ENCODE measurements around the gene PJA2. TPM values are rescaled to one million over a fixed set of nuclear protein-coding genes. Genes with fewer than 3 reads are reported as not detected.

PJA2 gene
- total and polyA plus RNA-seq, 2 of the 8 experiments (the other 6 are each of a cell fraction or from before 2014, with no cell fraction given): 15.3 to 47.7 TPM

DNA sequence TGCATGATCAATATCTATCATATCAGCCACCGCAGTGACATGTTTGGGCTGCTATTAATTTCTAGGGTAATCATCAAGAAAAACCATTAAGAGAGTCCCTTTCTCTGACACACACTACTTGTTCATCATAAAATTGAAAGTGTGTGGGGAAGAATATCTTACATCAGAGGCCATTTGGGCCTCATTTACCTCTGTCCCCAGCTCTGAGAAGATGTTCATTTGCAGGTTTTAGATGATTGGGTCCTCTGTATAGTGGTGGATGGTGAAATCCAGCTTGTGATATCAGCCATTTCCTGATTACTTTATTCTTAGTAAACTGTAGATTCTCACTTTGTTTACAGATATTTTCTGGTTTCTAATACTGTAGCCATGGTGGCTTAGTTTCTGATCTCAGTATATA lies 29.8 kb upstream of the PJA2 start:
- Histone ChIP-seq H3K27me3 (replicated peaks in 1 of 4; ENCODE audit: control insufficient read depth in 3 of 4, extremely low read depth in 1 of 4, insufficient read depth in 3 of 4, low read length in 3 of 4) (no peaks in the 10 kb centered on the region), H3K4me3 (ENCODE audit: extremely low read depth in 1 of 4, insufficient read depth in 2 of 4, low read depth in 3 of 4, low read length in 4 of 4) (no peak overlapping the region), H4K5ac (ENCODE audit: insufficient read length, low read depth, low read length) (no peak overlapping the region), H4K8ac (ENCODE audit: extremely low read depth, insufficient read depth, low read length) (no peak overlapping the region), H3K4me2 (ENCODE audit: insufficient read depth in 1 of 2, low read depth in 2 of 2, low read length in 2 of 2) (no peak overlapping the region), H2BK5ac (ENCODE audit: low read depth, low read length) (no peak overlapping the region), H3K23ac (ENCODE audit: insufficient read length) (no peak overlapping the region), H3K27ac (ENCODE audit: low read depth, low read length) (no peak overlapping the region), H3K9ac (replicated peaks in 1 of 4; ENCODE audit: extremely low read depth in 1 of 4, low read depth in 3 of 4, low read length in 3 of 4) (no peak overlapping the region), H3K18ac (ENCODE audit: extremely low read depth, low read length) (no peak overlapping the region), H2BK15ac (ENCODE audit: low read length) (no peak overlapping the region), H3K4me1 (replicated peaks in 1 of 4; ENCODE audit: control insufficient read depth in 3 of 4, insufficient read depth in 4 of 4, low read length in 3 of 4) (no peaks in the 10 kb centered on the region), H3K4ac (replicated peaks; ENCODE audit: insufficient read length, low read depth, low read length) (no peak overlapping the region), H3K14ac (ENCODE audit: insufficient read length) (no peak overlapping the region), H2AK5ac (ENCODE audit: low read depth, low read length) (no peak overlapping the region), H2AFZ (ENCODE audit: low read length) (no peak overlapping the region), H2BK20ac (ENCODE audit: low read length) (no peak overlapping the region), H4K20me1 (replicated peaks in 1 of 2; ENCODE audit: control insufficient read depth in 1 of 2, insufficient read depth in 2 of 2, low read length in 2 of 2) (no peaks in the 10 kb centered on the region), H3K9me3 (ENCODE audit: insufficient read depth in 2 of 2, low read depth in 1 of 2, low read length in 1 of 2) (no peaks in the 10 kb centered on the region), H4K91ac (replicated peaks; ENCODE audit: insufficient read length, low read length) (no peak overlapping the region), H2BK120ac (replicated peaks; ENCODE audit: low read depth, low read length) (no peak overlapping the region), H3K36me3 (ENCODE audit: control insufficient read depth in 2 of 4, insufficient read depth in 4 of 4, low read length in 3 of 4) (no peaks in the 10 kb centered on the region), H3K56ac (replicated peaks; ENCODE audit: insufficient read length, low read depth, low read length) (no peak overlapping the region), H2BK12ac (ENCODE audit: low read depth, low read length) (no peak overlapping the region), H3K79me1 (ENCODE audit: low read depth, low read length) (no peaks in the 10 kb centered on the region), H3K79me2 (ENCODE audit: control insufficient read depth in 1 of 2, insufficient read depth in 2 of 2, low read length in 2 of 2) (no peaks in the 10 kb centered on the region), H3K23me2 (ENCODE audit: low read depth, low read length) (no peaks in the 10 kb centered on the region)
- no peak for DNase-seq (ENCODE audit: low read depth in 1 of 2, low spot score in 2 of 2)
- WGBS, 2 experiments (ENCODE audit: extremely low coverage in 1 of 2, insufficient coverage in 1 of 2, insufficient read length in 1 of 2, insufficient replicate concordance in 2 of 2, low coverage in 1 of 2, low lambda C conversion rate in 2 of 2, missing lambda C conversion rate in 1 of 2): 84% methylated on average over 1 of the region's 1 CpG; no CpG with 5 or more reads in 1 of the 2 experiments
- no peak for FAIRE-seq
- POLR2A ChIA-PET (ENCODE audit: partially characterized antibody): no interaction called here
- CTCF ChIA-PET (ENCODE audit: partially characterized antibody): interaction anchor here (1.1 to 1.2 kb wide), 3 partner anchors 26 to 250 kb away, joined by 3 to 8 read pairs (median 4); partner anchors contain the start of gene MAN2A1
- no peak for TF ChIP-seq KDM1A (IDR thresholded peaks at IDR 0.05; ENCODE audit: borderline replicate concordance, low read length)
- no peak for TF ChIP-seq NRF1 (IDR thresholded peaks at IDR 0.05; ENCODE audit: low read depth, low read length)
- TF ChIP-seq JUN (IDR thresholded peaks at IDR 0.05; ENCODE audit: low read depth, low read length): no peak
- TF ChIP-seq HDAC2 (IDR thresholded peaks at IDR 0.05; ENCODE audit: borderline replicate concordance in 1 of 2, low read depth in 2 of 2, low read length in 2 of 2): no peak
- no peak for TF ChIP-seq CBX8 (IDR thresholded peaks at IDR 0.05; ENCODE audit: borderline replicate concordance, low read depth, low read length)
- TF ChIP-seq ZNF274 (IDR thresholded peaks at IDR 0.05; ENCODE audit: borderline replicate concordance, extremely low read depth, low read length): no peak
- no peak for TF ChIP-seq EZH2 (IDR thresholded peaks at IDR 0.05; ENCODE audit: low read depth, low read length, severe bottlenecking)
- TF ChIP-seq BCL11A (IDR thresholded peaks at IDR 0.05; ENCODE audit: low read depth in 2 of 2, low read length in 2 of 2): no peak
- no peak for TF ChIP-seq GABPA (IDR thresholded peaks at IDR 0.05; ENCODE audit: borderline replicate concordance, insufficient read depth, low read length)
- TF ChIP-seq HDAC6 (IDR thresholded peaks at IDR 0.05; ENCODE audit: low read depth, low read length): no peak
- no peak for TF ChIP-seq GTF2F1 (IDR thresholded peaks at IDR 0.05; ENCODE audit: borderline replicate concordance, low read depth, low read length)
- no peak for TF ChIP-seq TCF12 (IDR thresholded peaks at IDR 0.05; ENCODE audit: low read depth, low read length)
- TF ChIP-seq SRF (IDR thresholded peaks at IDR 0.05; ENCODE audit: low read depth, low read length): no peak
- TF ChIP-seq SIX5 (IDR thresholded peaks at IDR 0.05; ENCODE audit: low read depth, low read length): no peak
- no peak for TF ChIP-seq MAFK (IDR thresholded peaks at IDR 0.05; ENCODE audit: low read depth, low read length)

Measured in H1 (cell line).